Fibroblast of villous mesenchyme (primary cell): Measurements from ENCODE around the gene NDFIP2. TPM values are rescaled to one million over a fixed set of nuclear protein-coding genes. Genes with fewer than 3 reads are reported as not detected.

Experiments
- DNase-seq: peaks from one replicate; pipeline ENCODE4 v3.0.0-alpha.2; 2010; ENCODE audit warnings: low read depth
- H3K4me3 ChIP-seq: 2 replicates; pipeline ENCODE4 v1.5.1; 2011; ENCODE audit warnings: low read depth, mild to moderate bottlenecking, low read length
- CTCF ChIP-seq: IDR thresholded peaks from 2 replicates; pipeline ENCODE4 v1.5.1; 2012; ENCODE audit warnings: low read depth, mild to moderate bottlenecking, low read length; ENCODE audit not compliant: insufficient read depth
- total RNA-seq: library from RNA; depleted of rRNA; stranded (reverse); fragments of >200 nt; gene quantifications from 2 replicates; pipeline ENCODE4 v1.2.3, GENCODE V29; 2012

NDFIP2 gene
- total RNA-seq, 1 donor = 131 TPM

GRCh38 chr13:79440958-79441528 is 39.9 kb upstream of the NDFIP2 start:
- no peak overlapping the region for H3K4me3 ChIP-seq
- TF ChIP-seq CTCF = no peak
- DNase-seq = no peak

- no peak for DNase-seq
- TF ChIP-seq CTCF = no peak
Measured at GRCh38 chr13:79442221-79442620, 38.7 kb upstream of the NDFIP2 start.

GRCh38 chr13:79442706-79443105 is 38.2 kb upstream of the NDFIP2 start:
- no peak for DNase-seq
- TF ChIP-seq CTCF = no peak
- H3K4me3 ChIP-seq = no peak overlapping the region

More at GRCh38 chr13:79442221-79442620, 38.7 kb upstream of the NDFIP2 start:
- no peak overlapping the region for H3K4me3 ChIP-seq

GRCh38 chr13:79445968-79446645 is 34.8 kb upstream of the NDFIP2 start:
- TF ChIP-seq CTCF = no peak
- DNase-seq = no peak
- no peak overlapping the region for H3K4me3 ChIP-seq

DNA sequence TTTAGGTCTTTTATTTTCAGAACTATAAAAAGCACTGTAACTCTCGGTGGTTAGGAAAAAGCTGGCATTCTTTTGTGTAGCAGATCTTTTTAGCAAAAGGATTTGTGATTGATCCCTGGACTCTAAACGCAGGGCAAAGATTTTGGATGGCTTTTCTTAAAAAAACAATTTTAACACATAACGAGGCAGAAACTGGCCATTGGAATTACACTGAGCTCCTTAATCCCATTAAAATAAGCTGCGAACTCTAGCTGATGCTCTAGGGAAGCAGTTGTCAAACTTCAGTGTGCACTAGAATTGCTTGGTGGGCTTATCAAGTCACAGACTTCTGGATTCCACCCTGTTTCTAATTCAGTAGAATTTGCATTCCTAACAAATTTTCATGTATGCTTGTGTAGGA is 33.8 kb upstream of the NDFIP2 start:
- H3K4me3 ChIP-seq = no peak overlapping the region
- TF ChIP-seq CTCF = no peak

GRCh38 chr13:79447741-79448140 is 33.2 kb upstream of the NDFIP2 start:
- no peak for DNase-seq
- no peak for TF ChIP-seq CTCF
- no peak overlapping the region for H3K4me3 ChIP-seq

More for the DNA sequence above, 33.8 kb upstream of the NDFIP2 start:
- no peak for DNase-seq
